ENCODE results near the gene STBD1.

DNA sequence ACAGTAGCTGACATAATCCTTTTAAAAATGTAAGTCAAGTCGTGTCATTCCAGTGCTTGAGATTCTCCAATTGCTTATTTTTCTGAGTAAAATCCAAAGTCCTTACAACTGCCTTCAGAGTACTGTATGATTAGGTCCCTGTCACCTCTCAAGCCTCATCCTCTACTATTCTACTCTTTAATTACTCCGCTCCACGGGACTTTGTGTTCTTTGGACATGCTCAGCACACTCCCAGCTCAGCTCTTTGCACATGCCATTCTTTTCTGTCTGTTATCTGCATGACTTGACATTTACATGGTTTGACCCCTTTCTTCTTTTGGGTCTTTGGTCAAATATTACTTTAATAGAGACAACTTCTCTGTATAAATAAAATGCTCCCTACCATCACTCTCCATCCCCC is 39.9 kb upstream of the STBD1 start:
- TF ChIP-seq, protein P1, sequence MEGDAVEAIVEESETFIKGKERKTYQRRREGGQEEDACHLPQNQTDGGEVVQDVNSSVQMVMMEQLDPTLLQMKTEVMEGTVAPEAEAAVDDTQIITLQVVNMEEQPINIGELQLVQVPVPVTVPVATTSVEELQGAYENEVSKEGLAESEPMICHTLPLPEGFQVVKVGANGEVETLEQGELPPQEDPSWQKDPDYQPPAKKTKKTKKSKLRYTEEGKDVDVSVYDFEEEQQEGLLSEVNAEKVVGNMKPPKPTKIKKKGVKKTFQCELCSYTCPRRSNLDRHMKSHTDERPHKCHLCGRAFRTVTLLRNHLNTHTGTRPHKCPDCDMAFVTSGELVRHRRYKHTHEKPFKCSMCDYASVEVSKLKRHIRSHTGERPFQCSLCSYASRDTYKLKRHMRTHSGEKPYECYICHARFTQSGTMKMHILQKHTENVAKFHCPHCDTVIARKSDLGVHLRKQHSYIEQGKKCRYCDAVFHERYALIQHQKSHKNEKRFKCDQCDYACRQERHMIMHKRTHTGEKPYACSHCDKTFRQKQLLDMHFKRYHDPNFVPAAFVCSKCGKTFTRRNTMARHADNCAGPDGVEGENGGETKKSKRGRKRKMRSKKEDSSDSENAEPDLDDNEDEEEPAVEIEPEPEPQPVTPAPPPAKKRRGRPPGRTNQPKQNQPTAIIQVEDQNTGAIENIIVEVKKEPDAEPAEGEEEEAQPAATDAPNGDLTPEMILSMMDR (conservative IDR thresholded peaks at IDR 0.05; ENCODE audit: low read length): no peak
- TF ChIP-seq EZH2phosphoT487 (IDR thresholded peaks at IDR 0.05; ENCODE audit: borderline replicate concordance): no peak
